GM21825 (cell line): ENCODE data around the gene KBTBD13.
"Not testable (repeated sequence)": the region's sequence is repeated elsewhere in the genome, so short reads cannot be mapped to it uniquely, and the experiment has no call there.

ENCODE experiments used
- ATAC-seq: cut with Tn5 transposase; IDR thresholded peaks from one replicate; pipeline ENCODE4 v1.9.1; 2021; ENCODE audit warnings: mild to moderate bottlenecking, moderate library complexity; ENCODE audit not compliant: unreplicated experiment

Gene KBTBD13

DNA sequence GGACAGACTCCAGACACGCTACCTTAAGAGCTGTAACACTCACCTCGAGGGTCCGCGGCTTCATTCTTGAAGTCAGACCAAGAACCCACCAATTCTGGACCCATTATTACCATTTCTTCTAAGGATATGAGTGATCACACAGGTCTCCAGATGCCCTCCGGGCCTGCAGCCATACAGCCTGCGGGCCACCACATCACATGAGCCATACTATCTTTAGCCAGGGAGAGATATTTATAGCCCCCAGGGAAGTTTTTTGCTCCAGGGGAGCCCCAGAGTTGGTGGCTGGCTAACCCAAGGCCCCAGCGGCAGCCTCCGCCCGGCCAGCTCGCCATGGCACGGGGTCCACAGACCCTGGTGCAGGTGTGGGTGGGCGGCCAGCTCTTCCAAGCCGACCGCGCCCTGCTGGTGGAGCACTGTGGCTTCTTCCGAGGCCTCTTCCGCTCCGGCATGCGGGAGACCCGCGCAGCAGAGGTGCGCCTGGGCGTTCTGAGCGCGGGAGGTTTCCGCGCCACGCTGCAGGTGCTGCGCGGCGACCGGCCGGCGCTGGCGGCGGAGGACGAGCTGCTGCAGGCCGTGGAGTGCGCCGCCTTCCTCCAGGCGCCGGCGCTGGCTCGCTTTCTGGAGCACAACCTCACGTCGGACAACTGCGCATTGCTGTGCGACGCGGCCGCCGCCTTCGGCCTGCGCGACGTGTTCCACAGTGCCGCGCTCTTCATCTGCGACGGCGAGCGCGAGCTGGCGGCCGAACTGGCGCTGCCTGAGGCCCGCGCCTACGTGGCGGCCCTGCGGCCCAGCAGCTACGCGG lies at the start of gene KBTBD13:
TSS of gene KBTBD13 (plus strand) at position 261 of the 805 bp plus-strand sequence. CDS start at position 331, 70 bp downstream.
- no peak for ATAC-seq

- ATAC-seq = no peak
Observed at GRCh38 chr15:65026756-65027155, 49.8 kb upstream of the KBTBD13 start.

DNA sequence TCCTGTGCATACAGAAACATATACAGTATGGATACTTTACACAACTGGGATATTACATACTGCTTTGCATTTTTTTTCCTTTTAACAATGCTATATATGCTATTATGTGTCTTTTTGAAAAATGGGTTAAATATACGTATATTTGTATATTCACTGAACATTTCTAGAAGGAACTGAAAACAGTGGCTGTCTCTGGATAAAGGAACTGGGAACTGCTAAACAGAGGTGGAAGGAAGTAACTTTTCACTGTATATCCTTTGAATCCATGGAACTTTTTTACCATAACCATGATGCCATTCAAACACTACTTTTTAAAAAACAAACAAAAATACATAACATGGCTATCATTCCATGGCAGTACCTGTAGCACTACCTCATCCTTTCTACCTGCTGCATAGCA lies 49.0 kb upstream of the KBTBD13 start:
- ATAC-seq = no peak

DNA sequence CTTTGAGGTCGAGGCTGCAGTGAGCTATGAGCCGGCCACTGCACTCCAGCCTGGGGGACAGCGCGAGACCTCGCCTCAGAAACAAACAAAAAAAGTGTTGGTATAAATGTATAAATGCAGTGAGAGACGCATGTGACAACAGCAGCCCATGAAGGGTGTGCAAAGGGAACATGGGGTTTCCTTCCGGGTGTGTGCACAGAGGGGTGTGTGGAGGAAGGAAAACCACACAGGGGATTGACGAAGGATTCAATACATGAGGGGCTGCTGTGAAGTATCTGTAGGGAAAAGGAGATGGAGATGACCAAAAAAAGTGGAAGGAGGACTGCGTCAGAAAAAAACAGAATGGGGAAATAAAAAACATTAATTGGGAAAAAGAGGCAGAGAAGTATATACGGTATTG lies 48.2 kb upstream of the KBTBD13 start:
- ATAC-seq = no peak

DNA sequence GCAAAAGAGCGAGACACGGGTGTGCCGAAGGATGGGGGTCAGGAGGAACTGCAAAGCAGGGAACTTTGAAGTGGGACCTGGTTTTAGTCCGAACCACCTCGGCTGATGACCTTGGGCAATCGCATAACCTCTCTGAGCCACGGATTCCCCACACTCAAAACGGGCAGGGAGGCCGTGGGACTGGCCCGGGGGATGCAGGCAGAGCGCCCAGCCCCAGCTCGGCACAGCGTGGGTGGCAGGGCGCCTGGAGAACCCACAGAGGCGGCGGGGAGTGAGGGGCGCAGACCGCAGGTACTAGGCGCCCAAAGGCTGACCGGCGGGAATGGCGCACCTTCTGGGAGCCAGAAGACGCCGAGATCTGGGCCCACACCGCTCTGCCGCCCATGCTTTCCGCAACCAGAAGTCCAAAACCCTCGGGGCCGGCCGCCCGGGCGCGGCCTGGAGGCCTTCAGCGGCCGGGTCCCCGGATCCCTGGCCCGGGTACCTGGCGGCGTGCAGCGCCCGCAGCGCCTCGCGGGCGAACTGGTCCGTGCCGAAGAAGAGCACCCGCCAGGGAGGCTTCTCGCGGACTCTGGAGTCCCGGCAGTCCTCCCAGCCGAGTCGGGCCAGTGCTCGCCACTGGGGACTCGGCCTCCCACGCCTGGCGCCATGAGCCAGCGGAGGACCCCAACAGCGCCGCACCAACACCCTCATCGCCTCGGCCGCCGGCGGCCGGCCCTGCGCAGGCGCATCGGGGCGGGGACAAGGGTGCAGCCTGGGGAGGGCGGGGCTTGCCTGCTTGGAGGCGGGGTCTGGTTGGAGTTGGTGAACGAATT lies 47.4 kb upstream of the KBTBD13 start, which contains the start of gene MTFMT:
TSS of gene MTFMT (minus strand) at position 719 of the 815 bp plus-strand sequence. CDS start at position 693, 26 bp downstream.
- peak; percentile 72 for ATAC-seq

- no peak for ATAC-seq
Observed at GRCh38 chr15:65029736-65030208, 46.8 kb upstream of the KBTBD13 start.

- ATAC-seq = peak; percentile 35
Observed at GRCh38 chr15:65032801-65033537, 43.6 kb upstream of the KBTBD13 start.

DNA sequence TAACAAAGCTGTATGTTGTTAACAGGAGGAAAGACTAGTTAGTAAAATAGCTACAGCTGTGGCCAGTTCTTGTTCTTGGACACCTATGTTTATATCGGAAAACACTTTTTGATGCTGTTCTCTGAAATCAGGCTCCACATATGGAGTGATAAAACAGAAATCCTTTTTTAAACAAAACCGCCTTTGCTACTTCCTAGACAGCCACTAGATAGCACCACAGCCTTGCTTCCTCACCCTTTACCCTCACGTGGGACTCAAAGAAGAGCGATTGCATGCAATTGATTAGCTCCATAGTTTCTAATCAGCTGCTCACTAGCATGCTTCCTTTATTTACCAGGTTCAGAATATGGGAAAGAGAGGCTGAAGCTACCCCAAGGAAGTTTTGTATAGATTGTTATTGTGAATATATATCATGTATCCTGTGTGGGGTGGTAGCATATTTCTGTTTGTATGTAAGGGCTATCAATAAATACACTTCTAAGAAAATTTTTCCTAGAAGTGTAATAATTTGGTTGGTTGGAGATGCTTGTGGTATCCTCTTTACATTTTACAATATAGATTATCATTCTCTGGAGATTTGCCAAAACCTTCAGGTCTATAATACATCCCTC lies 42.8 kb upstream of the KBTBD13 start:
- no peak for ATAC-seq

DNA sequence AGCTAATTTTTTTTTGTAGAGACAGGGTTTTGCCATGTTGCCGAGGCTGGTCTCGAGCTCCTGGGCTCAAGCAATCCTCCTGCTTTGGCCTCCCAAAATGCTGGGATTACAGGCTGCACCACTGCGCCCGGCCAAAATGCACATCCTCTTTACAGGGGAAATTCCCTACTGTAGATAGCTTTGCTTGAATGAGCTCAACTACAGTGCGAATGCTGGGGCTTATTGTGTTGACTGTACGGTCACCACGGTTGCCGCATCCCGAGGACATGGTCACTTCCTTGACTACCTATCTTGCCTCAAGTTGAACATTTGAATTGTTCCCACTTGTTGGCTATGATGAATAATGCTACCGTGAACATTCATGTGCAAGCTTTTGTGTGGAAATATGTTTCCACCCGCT lies 41.8 kb upstream of the KBTBD13 start:
- no peak for ATAC-seq

GRCh38 chr15:65037309-65037708 lies 39.2 kb upstream of the KBTBD13 start:
- ATAC-seq = no peak

GRCh38 chr15:65038428-65038827 lies 38.1 kb upstream of the KBTBD13 start:
- ATAC-seq = no peak

- no peak for ATAC-seq
Observed at GRCh38 chr15:65038836-65039235, 37.7 kb upstream of the KBTBD13 start.

DNA sequence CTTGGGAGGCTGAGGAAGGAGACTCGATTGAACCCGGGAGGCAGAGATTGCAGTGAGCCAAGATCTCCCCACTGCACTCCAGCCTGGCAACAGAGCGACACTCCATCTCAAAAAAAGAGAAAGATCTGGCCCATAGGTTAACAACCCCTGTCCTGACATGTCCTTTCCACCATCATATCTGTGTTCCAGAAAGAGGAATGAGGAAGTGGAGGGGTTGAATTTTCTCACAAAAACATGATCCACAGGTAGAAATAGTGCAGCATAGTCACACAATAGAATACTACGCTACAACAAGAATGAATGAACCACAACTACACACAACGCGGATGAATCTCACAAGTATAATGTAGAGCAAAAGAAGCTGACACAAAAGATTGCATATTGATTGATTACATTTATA lies 36.1 kb upstream of the KBTBD13 start:
- ATAC-seq = no peak

DNA sequence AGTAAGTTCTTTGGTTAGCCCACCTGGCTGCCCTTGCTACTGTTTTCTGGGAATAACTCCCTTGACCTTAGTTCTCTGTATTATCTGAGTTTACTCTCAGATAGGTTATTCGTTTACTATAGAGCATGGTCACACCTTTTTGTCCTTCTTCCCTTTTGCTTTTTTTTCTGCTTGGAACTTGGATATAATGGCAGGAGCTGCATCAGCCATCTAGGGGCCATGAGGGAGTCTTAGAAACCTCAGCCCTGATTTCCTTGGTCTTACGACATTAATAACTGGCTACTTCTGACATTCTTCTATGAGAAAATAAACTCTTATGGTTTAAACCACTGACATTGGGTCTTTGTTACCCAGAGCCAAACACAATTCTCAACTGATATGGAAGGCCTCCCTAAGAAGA lies 34.8 kb upstream of the KBTBD13 start:
- ATAC-seq = no peak

DNA sequence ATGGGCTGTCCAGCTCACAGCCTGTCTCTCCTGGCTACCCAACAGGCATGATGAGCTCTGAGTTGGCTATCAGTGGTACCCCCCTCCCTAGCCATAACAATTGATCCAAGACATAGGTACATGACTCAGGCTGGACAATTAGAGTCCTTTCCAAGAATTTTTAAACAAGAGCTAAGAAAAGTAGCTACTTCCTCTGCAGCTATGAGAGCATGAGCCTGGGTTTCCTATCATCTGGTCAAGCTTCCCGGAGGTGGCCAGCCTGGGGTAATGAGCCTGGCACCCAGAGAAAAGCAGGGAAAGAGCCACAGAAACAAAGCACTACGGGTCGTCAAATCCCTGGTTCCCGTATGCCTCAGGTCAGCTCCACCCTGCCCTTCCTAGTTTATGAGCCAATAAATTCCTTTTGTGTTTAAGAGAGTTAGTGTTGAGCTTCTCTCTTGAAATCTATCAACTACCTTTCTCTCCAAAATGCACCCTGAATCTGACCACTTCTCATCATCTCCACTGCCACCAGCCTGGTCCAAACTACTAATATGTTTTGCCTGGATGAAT lies 33.7 kb upstream of the KBTBD13 start:
- no peak for ATAC-seq

- not testable (repeated sequence) for ATAC-seq
Observed at GRCh38 chr15:65044218-65044617, 32.3 kb upstream of the KBTBD13 start.

DNA sequence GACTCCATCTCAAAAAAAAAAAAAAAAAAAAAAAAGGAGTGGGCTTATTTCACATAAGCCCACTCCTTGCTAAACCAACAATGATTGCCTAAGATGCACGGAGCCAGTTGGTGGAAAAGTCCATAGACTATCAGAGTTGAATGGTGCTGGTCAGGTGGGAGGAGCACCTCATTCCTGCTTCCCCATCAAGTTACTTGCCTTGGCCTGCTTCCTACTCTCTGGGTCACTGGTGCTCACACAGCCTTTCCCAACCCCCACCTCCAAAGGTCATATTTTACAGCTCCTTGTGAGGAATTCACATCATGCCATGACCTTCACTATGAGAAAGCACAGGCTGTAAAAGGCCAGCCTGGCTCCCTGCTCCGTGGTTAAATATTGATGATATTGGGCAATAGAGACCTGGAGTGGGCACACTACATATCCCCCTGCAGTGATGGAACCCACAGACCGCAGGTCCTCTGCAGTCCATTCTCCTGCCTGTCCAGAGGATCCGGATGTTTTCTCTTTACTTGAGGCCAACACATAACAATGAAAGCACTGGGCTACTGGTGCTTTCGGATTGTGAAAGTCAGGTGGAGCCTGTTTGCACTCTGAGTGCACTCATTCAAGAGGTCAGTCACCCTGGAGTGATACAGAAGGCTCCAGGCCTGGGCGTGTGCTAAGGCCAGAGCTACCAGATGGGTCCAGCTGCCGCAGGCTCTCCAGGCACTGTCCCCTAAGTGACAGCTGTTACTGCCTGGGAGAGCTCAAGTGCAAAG lies 31.6 kb upstream of the KBTBD13 start, which contains the start of gene SLC51B:
TSS of gene SLC51B (plus strand) at position 664 of the 758 bp plus-strand sequence. CDS start 4,618 bp downstream, outside the sequence.
- no peak for ATAC-seq

DNA sequence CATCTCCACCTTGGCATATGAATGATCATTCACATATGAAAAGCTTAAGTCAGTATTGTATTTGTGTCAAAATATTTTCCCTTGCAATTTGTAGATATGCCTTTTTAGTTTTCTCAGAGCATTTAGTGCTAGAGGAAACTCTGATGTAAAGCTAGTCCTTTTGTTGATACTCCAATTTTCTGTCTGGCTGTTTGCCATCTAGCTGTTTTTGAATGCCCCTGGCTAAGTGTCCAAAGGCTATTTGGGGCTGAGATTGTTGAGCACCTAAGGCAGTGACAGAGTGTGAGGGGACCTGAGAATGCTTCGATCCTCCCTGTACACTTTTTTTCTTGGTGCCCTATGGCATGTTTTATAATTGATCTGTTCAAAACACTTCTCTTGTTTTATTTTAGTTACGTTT lies 28.3 kb upstream of the KBTBD13 start:
- no peak for ATAC-seq

GRCh38 chr15:65049418-65049840 lies 27.1 kb upstream of the KBTBD13 start:
- peak; percentile 72 for ATAC-seq
